ENCODE measurements around the gene B3GNT7.

DNA sequence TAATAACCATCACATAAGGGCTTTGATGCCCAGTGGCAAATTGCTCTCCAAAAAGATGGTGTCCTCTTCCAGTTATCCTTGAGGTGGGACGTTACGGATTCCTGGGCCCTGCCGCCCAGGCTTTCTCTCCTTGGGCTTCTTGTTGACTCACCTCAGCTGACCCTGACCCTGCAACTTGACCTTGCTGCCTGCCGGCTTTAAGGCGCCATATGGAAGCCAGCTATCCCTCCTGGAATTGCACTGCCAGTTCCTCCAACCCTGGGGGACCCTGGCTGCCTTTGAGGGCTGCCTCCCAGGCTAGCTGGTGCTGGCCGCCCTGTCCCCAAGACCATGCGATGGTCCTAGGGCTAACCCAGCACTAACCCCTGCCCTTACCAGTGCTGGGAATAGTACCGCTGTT lies 28.3 kb upstream of the B3GNT7 start:
- TF ChIP-seq, protein P1, sequence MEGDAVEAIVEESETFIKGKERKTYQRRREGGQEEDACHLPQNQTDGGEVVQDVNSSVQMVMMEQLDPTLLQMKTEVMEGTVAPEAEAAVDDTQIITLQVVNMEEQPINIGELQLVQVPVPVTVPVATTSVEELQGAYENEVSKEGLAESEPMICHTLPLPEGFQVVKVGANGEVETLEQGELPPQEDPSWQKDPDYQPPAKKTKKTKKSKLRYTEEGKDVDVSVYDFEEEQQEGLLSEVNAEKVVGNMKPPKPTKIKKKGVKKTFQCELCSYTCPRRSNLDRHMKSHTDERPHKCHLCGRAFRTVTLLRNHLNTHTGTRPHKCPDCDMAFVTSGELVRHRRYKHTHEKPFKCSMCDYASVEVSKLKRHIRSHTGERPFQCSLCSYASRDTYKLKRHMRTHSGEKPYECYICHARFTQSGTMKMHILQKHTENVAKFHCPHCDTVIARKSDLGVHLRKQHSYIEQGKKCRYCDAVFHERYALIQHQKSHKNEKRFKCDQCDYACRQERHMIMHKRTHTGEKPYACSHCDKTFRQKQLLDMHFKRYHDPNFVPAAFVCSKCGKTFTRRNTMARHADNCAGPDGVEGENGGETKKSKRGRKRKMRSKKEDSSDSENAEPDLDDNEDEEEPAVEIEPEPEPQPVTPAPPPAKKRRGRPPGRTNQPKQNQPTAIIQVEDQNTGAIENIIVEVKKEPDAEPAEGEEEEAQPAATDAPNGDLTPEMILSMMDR (IDR thresholded peaks at IDR 0.05), result no peak
- TF ChIP-seq POLR2A (IDR thresholded peaks at IDR 0.05), result no peak

All from upper lobe of left lung (tissue), 4 donors.